Germinal center (tissue), 1 donor: ENCODE results near the gene B9D1.

ENCODE experiments used
- DNase-seq: peaks from one replicate; pipeline ENCODE4 v3.0.0; 2012; ENCODE audit warnings: mixed read lengths, low spot score

The B9D1 gene

GRCh38 chr17:19376811-19377210 is 14.3 kb upstream of the B9D1 start:
- DNase-seq: no peak

GRCh38 chr17:19375732-19376131 is 13.2 kb upstream of the B9D1 start:
- DNase-seq: no peak

GRCh38 chr17:19374136-19374535 is 11.6 kb upstream of the B9D1 start:
- DNase-seq: no peak

GRCh38 chr17:19372866-19373504 is 10.5 kb upstream of the B9D1 start:
- no peak for DNase-seq

- no peak for DNase-seq
Observed at GRCh38 chr17:19372439-19372838, 9.9 kb upstream of the B9D1 start.

GRCh38 chr17:19372011-19372370 is 9.5 kb upstream of the B9D1 start:
- DNase-seq: no peak

GRCh38 chr17:19371259-19372010 is 8.9 kb upstream of the B9D1 start:
- DNase-seq: no peak

GRCh38 chr17:19370493-19370960 is 8.0 kb upstream of the B9D1 start:
- DNase-seq: no peak

- DNase-seq: no peak
Observed at GRCh38 chr17:19369846-19370492, 7.4 kb upstream of the B9D1 start.

GRCh38 chr17:19369107-19369778 is 6.7 kb upstream of the B9D1 start:
- DNase-seq: no peak

- no peak for DNase-seq
Observed at GRCh38 chr17:19368229-19368628, 5.7 kb upstream of the B9D1 start.

- no peak for DNase-seq
Observed at GRCh38 chr17:19366637-19366972, 4.1 kb upstream of the B9D1 start.

GRCh38 chr17:19365833-19366636 is 3.5 kb upstream of the B9D1 start:
- no peak for DNase-seq

- DNase-seq: no peak
Observed at GRCh38 chr17:19365499-19365817, 2.9 kb upstream of the B9D1 start.

- no peak for DNase-seq
Observed at GRCh38 chr17:19364699-19365498, 2.4 kb upstream of the B9D1 start.

- no peak for DNase-seq
Observed at GRCh38 chr17:19363460-19364035, 1.0 kb upstream of the B9D1 start.

- no peak for DNase-seq
Observed at GRCh38 chr17:19363114-19363438, 553 bp upstream of the B9D1 start.

- DNase-seq: no peak
Observed at GRCh38 chr17:19361944-19362276, 613 bp downstream of the B9D1 start.

GRCh38 chr17:19361326-19361725 is 1.2 kb downstream of the B9D1 start:
- no peak for DNase-seq

GRCh38 chr17:19360772-19361171 is 1.8 kb downstream of the B9D1 start:
- no peak for DNase-seq

GRCh38 chr17:19359856-19360255 is 2.7 kb downstream of the B9D1 start:
- no peak for DNase-seq
